Activated naive CD4-positive, alpha-beta T cell (primary cell): ENCODE measurements around the gene DDHD1.
"Not testable (repeated sequence)": the region's sequence is repeated elsewhere in the genome, so short reads cannot be mapped to it uniquely, and the experiment has no call there.

Experiments used
- DNase-seq, 4 experiments: peaks; one replicate each; lab custom pipeline; 2025; lab: John Stamatoyannopoulos, UW

DDHD1 gene

GRCh38 chr14:53108292-53109104 lies 44.6 kb downstream of the DDHD1 start:
- DNase-seq = no peak

- no peak for DNase-seq
Observed at GRCh38 chr14:53106768-53107167, 46.4 kb downstream of the DDHD1 start.

- no peak for DNase-seq
Observed at GRCh38 chr14:53103636-53104340, 49.3 kb downstream of the DDHD1 start.

- DNase-seq = no peak
Observed at GRCh38 chr14:53093206-53093605, 59.9 kb downstream of the DDHD1 start.

- DNase-seq = no peak
Observed at GRCh38 chr14:53090853-53091252, 62.3 kb downstream of the DDHD1 start.

- not testable (repeated sequence) for DNase-seq
Observed at GRCh38 chr14:53084954-53085353, 68.2 kb downstream of the DDHD1 start.

- DNase-seq = no peak
Observed at GRCh38 chr14:53064475-53064874, 88.6 kb downstream of the DDHD1 start.

- no peak for DNase-seq
Observed at GRCh38 chr14:53062856-53063255, 90.3 kb downstream of the DDHD1 start.

GRCh38 chr14:53060046-53060445 lies 93.1 kb downstream of the DDHD1 start:
- DNase-seq = no peak

GRCh38 chr14:53055003-53055402 lies 98.1 kb downstream of the DDHD1 start:
- DNase-seq = no peak

GRCh38 chr14:53054457-53054856 lies 98.7 kb downstream of the DDHD1 start:
- DNase-seq = no peak

- no peak for DNase-seq
Observed at GRCh38 chr14:53048631-53049030, 104.5 kb downstream of the DDHD1 start.

GRCh38 chr14:53047307-53048069 lies 105.6 kb downstream of the DDHD1 start:
- no peak for DNase-seq

- DNase-seq = no peak
Observed at GRCh38 chr14:53044486-53044885, 108.6 kb downstream of the DDHD1 start.

GRCh38 chr14:53043027-53043581 lies 110.0 kb downstream of the DDHD1 start:
- no peak for DNase-seq

GRCh38 chr14:53042480-53042879 lies 110.6 kb downstream of the DDHD1 start:
- no peak for DNase-seq

- DNase-seq = no peak
Observed at GRCh38 chr14:53041067-53041466, 112.1 kb downstream of the DDHD1 start.

- no peak for DNase-seq
Observed at GRCh38 chr14:53038629-53039028, 114.5 kb downstream of the DDHD1 start.

- DNase-seq = no peak
Observed at GRCh38 chr14:53037016-53037415, 116.1 kb downstream of the DDHD1 start.

GRCh38 chr14:53035336-53036210 lies 117.5 kb downstream of the DDHD1 start:
- DNase-seq = no peak

- no peak for DNase-seq
Observed at GRCh38 chr14:53034688-53035230, 118.4 kb downstream of the DDHD1 start.
